Vagina (tissue), 2 donors: ENCODE data around the gene TTC32.

ENCODE experiments used
- CTCF ChIP-seq, 3 experiments: fragments of 450-650 bp in 2 of 3; fragments of 200-600 bp in 1 of 3; sonication (generic) in 1 of 3; IDR thresholded peaks; one replicate each; pipeline ENCODE4 v1.5.1; 2017 to 2019; ENCODE audit warnings: antibody characterized with exemption in 3 of 3, mild to moderate bottlenecking in 2 of 3, moderate library complexity in 2 of 3
- POLR2A ChIP-seq, 2 donors: fragments of 450-650 bp; IDR thresholded peaks; one replicate each; pipeline ENCODE4 v1.6.1; 2017; ENCODE audit warnings: antibody characterized with exemption in 2 of 2, mild to moderate bottlenecking in 2 of 2, moderate library complexity in 2 of 2
- POLR2AphosphoS5 ChIP-seq, 2 donors: sonication (generic); formaldehyde crosslinking; IDR thresholded peaks; one replicate each; pipeline ENCODE4 v1.9.0; 2017; ENCODE audit warnings: antibody characterized with exemption in 2 of 2, mild to moderate bottlenecking in 2 of 2, low read depth in 1 of 2; ENCODE audit not compliant: insufficient read depth in 1 of 2

- TF ChIP-seq CTCF (IDR thresholded peaks at IDR 0.05) (no peak), POLR2A (IDR thresholded peaks at IDR 0.05) (no peak), POLR2AphosphoS5 (IDR thresholded peaks at IDR 0.05; ENCODE audit: insufficient read depth in 1 of 2, low read depth in 1 of 2) (no peak)
Measured at GRCh38 chr2:19855542-19856431, 46.0 kb downstream of the TTC32 start.
